ENCODE results near the gene RINL.
"Not testable (repeated sequence)": the region's sequence is repeated elsewhere in the genome, so short reads cannot be mapped to it uniquely, and the experiment has no call there.

RINL gene

GRCh38 chr19:38904581-38905539 lies 26.8 kb upstream of the RINL start:
- no peak for DNase-seq

- no peak for DNase-seq
These were observed 23.6 kb upstream of the RINL start for GRCh38 chr19:38901683-38902082.

GRCh38 chr19:38900743-38901190 lies 22.7 kb upstream of the RINL start:
- DNase-seq = peak in 1 of 2 experiments; percentile 11

- peak in 1 of 2 experiments; percentile 56 for DNase-seq
These were observed 22.1 kb upstream of the RINL start for GRCh38 chr19:38900202-38900629.

GRCh38 chr19:38899447-38900201 lies 21.5 kb upstream of the RINL start, which contains the start of the genes NFKBIB and SIRT2:
TSS of gene NFKBIB (plus strand) at chr19:38899969. CDS start at chr19:38900033, 64 bp downstream.
TSS of gene SIRT2 (minus strand) at chr19:38899618. CDS start at chr19:38899521, 97 bp downstream.
- DNase-seq = peak; percentile 100

GRCh38 chr19:38898788-38899446 lies 20.8 kb upstream of the RINL start:
- DNase-seq = peak; percentile 3 to 34

GRCh38 chr19:38894968-38895367 lies 16.9 kb upstream of the RINL start:
- no peak for DNase-seq

GRCh38 chr19:38893341-38893771 lies 15.3 kb upstream of the RINL start:
- no peak for DNase-seq

- DNase-seq = no peak
These were observed 14.8 kb upstream of the RINL start for GRCh38 chr19:38892841-38893240.

GRCh38 chr19:38891771-38892170 lies 13.7 kb upstream of the RINL start:
- no peak for DNase-seq

GRCh38 chr19:38890686-38891085 lies 12.6 kb upstream of the RINL start:
- no peak for DNase-seq

GRCh38 chr19:38889803-38890202 lies 11.7 kb upstream of the RINL start:
- no peak for DNase-seq

- DNase-seq = no peak
These were observed 10.8 kb upstream of the RINL start for GRCh38 chr19:38888876-38889275.

- not testable (repeated sequence) for DNase-seq
These were observed 6.6 kb upstream of the RINL start for GRCh38 chr19:38884691-38885090.

GRCh38 chr19:38883286-38883685 lies 5.2 kb upstream of the RINL start:
- no peak for DNase-seq

- DNase-seq = no peak
These were observed 3.0 kb upstream of the RINL start for GRCh38 chr19:38880882-38881609.

- DNase-seq = no peak
These were observed 2.2 kb upstream of the RINL start for GRCh38 chr19:38880076-38880881.

GRCh38 chr19:38879400-38879751 lies 1.3 kb upstream of the RINL start:
- no peak for DNase-seq

- DNase-seq = no peak
These were observed 712 bp upstream of the RINL start for GRCh38 chr19:38878575-38879399.

GRCh38 chr19:38875656-38876395 lies 2.2 kb downstream of the RINL start:
- no peak for DNase-seq
